GM23338 (cell line): ENCODE measurements around the gene AP2B1. TPM values are rescaled to one million over a fixed set of nuclear protein-coding genes. Genes with fewer than 3 reads are reported as not detected.

Experiments
- ATAC-seq: fragments of 200-7000 bp; cut with Tn5 transposase; 3 replicates; pipeline ENCODE4 v1.9.1; 2020
- DNase-seq: peaks from one replicate; pipeline ENCODE4 v3.0.0-alpha.2; 2015; ENCODE audit warnings: low spot score
- H2AFZ ChIP-seq: fragments of 200-600 bp; sonication (generic); 2 replicates; pipeline ENCODE4 v1.8.0; 2016; ENCODE audit warnings: antibody characterized with exemption, mild to moderate bottlenecking, moderate library complexity
- H3F3A ChIP-seq: fragments of 200-600 bp; sonication (generic); replicated peaks from 2 replicates; pipeline ENCODE4 v1.8.0; 2017; ENCODE audit warnings: antibody characterized with exemption, mixed run types, low read depth
- H3K27ac ChIP-seq: fragments of 200-600 bp; sonication (generic); 2 replicates; pipeline ENCODE4 v1.6.1; 2016; ENCODE audit warnings: low read depth
- H3K27me3 ChIP-seq: fragments of 200-600 bp; sonication (generic); 2 replicates; pipeline ENCODE4 v1.8.0; 2016; ENCODE audit warnings: mild to moderate bottlenecking, mixed run types, moderate library complexity; ENCODE audit not compliant: insufficient read depth
- H3K36me3 ChIP-seq: fragments of 200-600 bp; sonication (generic); 2 replicates; pipeline ENCODE4 v1.8.0; 2016; ENCODE audit warnings: mild to moderate bottlenecking; ENCODE audit not compliant: insufficient read depth
- H3K4me1 ChIP-seq: fragments of 200-600 bp; sonication (generic); 2 replicates; pipeline ENCODE4 v1.8.0; 2016; ENCODE audit warnings: mild to moderate bottlenecking, moderate library complexity; ENCODE audit not compliant: insufficient read depth
- H3K4me2 ChIP-seq: fragments of 200-600 bp; sonication (generic); 2 replicates; pipeline ENCODE4 v1.7.1; 2017; ENCODE audit warnings: mixed run types
- H3K4me3 ChIP-seq: fragments of 200-600 bp; sonication (generic); 2 replicates; pipeline ENCODE4 v1.6.1; 2016; ENCODE audit warnings: mixed run types
- H3K79me2 ChIP-seq: fragments of 200-600 bp; sonication (generic); replicated peaks from 2 replicates; pipeline ENCODE4 v1.8.0; 2017; ENCODE audit warnings: mild to moderate bottlenecking; ENCODE audit not compliant: insufficient read depth
- H3K9me2 ChIP-seq: fragments of 200-600 bp; sonication (generic); 2 replicates; pipeline ENCODE4 v1.8.0; 2017; ENCODE audit not compliant: insufficient read depth
- H4K20me1 ChIP-seq: fragments of 200-600 bp; sonication (generic); replicated peaks from 2 replicates; pipeline ENCODE4 v1.8.0; 2017; ENCODE audit warnings: mild to moderate bottlenecking; ENCODE audit not compliant: insufficient read depth
- H3K27ac Mint-ChIP-seq: 2 replicates; pipeline ENCODE4 v1.8.0; 2020; ENCODE audit warnings: inconsistent platforms, mild to moderate bottlenecking, moderate library complexity, mixed read lengths
- H3K27me3 Mint-ChIP-seq: 3 replicates; pipeline ENCODE4 v1.8.0; 2022; ENCODE audit warnings: low read depth, mild to moderate bottlenecking, moderate library complexity, mixed read lengths, inconsistent platforms; ENCODE audit not compliant: insufficient read depth, poor library complexity
- H3K36me3 Mint-ChIP-seq: 3 replicates; pipeline ENCODE4 v1.8.0; 2021; ENCODE audit warnings: low read depth, mild to moderate bottlenecking, inconsistent platforms, moderate library complexity, mixed read lengths
- H3K4me1 Mint-ChIP-seq: 3 replicates; pipeline ENCODE4 v1.8.0; 2020; ENCODE audit warnings: mild to moderate bottlenecking, inconsistent platforms, mixed read lengths
- H3K4me3 Mint-ChIP-seq: 3 replicates; pipeline ENCODE4 v1.8.0; 2021; ENCODE audit warnings: moderate library complexity, mild to moderate bottlenecking, inconsistent platforms, mixed read lengths
- H3K9me3 Mint-ChIP-seq: 3 replicates; pipeline ENCODE4 v1.8.0; 2020; ENCODE audit warnings: moderate library complexity, mild to moderate bottlenecking, inconsistent platforms, mixed read lengths
- CREB1 ChIP-seq: fragments of 250-450 bp; sonication (Bioruptor Pico); IDR thresholded peaks from 2 replicates; pipeline ENCODE4 v1.5.0; 2020; ENCODE audit warnings: low read depth, mild to moderate bottlenecking, moderate library complexity
- CTCF ChIP-seq, 2 experiments: fragments of 200-600 bp in 1 of 2; sonication (generic) in 1 of 2; conservative IDR thresholded peaks; 2 replicates each; pipeline versions ENCODE4 v1.5.1 to v1.6.1; 2016 to 2017; ENCODE audit warnings: antibody characterized with exemption in 2 of 2, low read depth in 2 of 2, mild to moderate bottlenecking in 2 of 2, moderate library complexity in 1 of 2
- ETS1 ChIP-seq: IDR thresholded peaks from 2 replicates; pipeline ENCODE4 v1.6.1; 2016; ENCODE audit warnings: antibody characterized with exemption
- EZH2phosphoT487 ChIP-seq: fragments of 200-600 bp; sonication (generic); IDR thresholded peaks from one replicate; pipeline ENCODE4 v1.8.1; 2018; ENCODE audit warnings: antibody characterized with exemption; ENCODE audit not compliant: unreplicated experiment
- NANOG ChIP-seq: IDR thresholded peaks from 2 replicates; pipeline ENCODE4 v1.6.1; 2016; ENCODE audit warnings: antibody characterized with exemption, borderline replicate concordance
- REST ChIP-seq: IDR thresholded peaks from one replicate; pipeline ENCODE4 v1.6.1; 2018; ENCODE audit warnings: antibody characterized with exemption; ENCODE audit not compliant: unreplicated experiment
- ZNF331 ChIP-seq: fragments of 250-450 bp; sonication (Bioruptor Pico); IDR thresholded peaks from 2 replicates; pipeline ENCODE4 v1.5.0; 2020; ENCODE audit warnings: low read depth, mild to moderate bottlenecking, moderate library complexity
- ZNF462 ChIP-seq: fragments of 250-450 bp; sonication (Bioruptor Pico); IDR thresholded peaks from 2 replicates; pipeline ENCODE4 v1.5.0; 2020; ENCODE audit warnings: mild to moderate bottlenecking, moderate library complexity
- polyA plus RNA-seq: library from polyadenylated mRNA; unstranded; fragments of >200 nt; fragmentation: Nextera tagmentation; extraction: Ambion mirVana; gene quantifications from 2 replicates; pipeline ENCODE4 v1.2.1, GENCODE V29; 2016
- total RNA-seq: library from RNA; depleted of rRNA; stranded (reverse); fragments of >200 nt; shearing (Covaris generic); gene quantifications from 2 replicates; pipeline ENCODE4 v1.2.3, GENCODE V29; 2014

Gene AP2B1
- total and polyA plus RNA-seq, 2 experiments from 2014 or later = 89.7 to 144 TPM

- Histone ChIP-seq H3K27me3 (peaks cover 13% of the 10 kb centered on the region), H2AFZ (no peak overlapping the region), H3K9me2 (no peaks in the 10 kb centered on the region), H3K36me3 (peaks cover 10% of the 10 kb centered on the region), H3K4me1 (peaks cover 31% of the 10 kb centered on the region), H3K4me3 (no peak overlapping the region), H3K27ac (no peak overlapping the region), H3F3A (0 out of 2 replicates have a peak, but pooled peaks cover 3% of the 10 kb centered on the region), H3K79me2 (no peaks in the 10 kb centered on the region), H3K4me2 (no peak overlapping the region), H4K20me1 (no peaks in the 10 kb centered on the region; the same call in 1 of the 2 replicates)
- H3K4me3 Mint-ChIP-seq = no peak overlapping the region
- H3K36me3 Mint-ChIP-seq = peaks cover 20% of the 10 kb centered on the region
- peaks cover 41% of the 10 kb centered on the region for H3K4me1 Mint-ChIP-seq
- ATAC-seq = no peak
- no peak overlapping the region for H3K27ac Mint-ChIP-seq
- H3K27me3 Mint-ChIP-seq = peaks cover 13% of the 10 kb centered on the region
- no peaks in the 10 kb centered on the region for H3K9me3 Mint-ChIP-seq
- TF ChIP-seq ZNF331 (no peak), REST (no peak), CTCF (conservative IDR thresholded peaks at IDR 0.05; ENCODE audit: low read depth in 2 of 2) (no peak), ZNF462 (CRISPR knock-in tag) (no peak), NANOG (no peak), EZH2phosphoT487 (no peak), ETS1 (no peak), CREB1 (CRISPR knock-in tag) (no peak)
- DNase-seq = no peak
Measured at GRCh38 chr17:35728551-35728950, 141.4 kb downstream of the AP2B1 start.
